Natural killer cell (primary cell): ENCODE data around the gene NEK4. TPM values are rescaled to one million over a fixed set of nuclear protein-coding genes. Genes with fewer than 3 reads are reported as not detected.

Source experiments
- ATAC-seq, 3 donors: fragments of 150-1000 bp in 2 of 3; fragments of 200-7000 bp in 1 of 3; cut with Tn5 transposase; 1 replicate in 1 of 3; 2 replicates in 2 of 3; pipeline ENCODE4 v1.10.0; 2021; ENCODE audit warnings: mild to moderate bottlenecking in 2 of 3, moderate library complexity in 2 of 3
- DNase-seq, 2 donors: peaks; one replicate each; pipeline versions ENCODE4 v3.0.0 to v3.0.0-alpha.2; 2013 to 2021; ENCODE audit warnings: mixed read lengths in 1 of 2
- H3K27ac ChIP-seq: one replicate; pipeline ENCODE4 v1.5.1; 2013; ENCODE audit warnings: mild to moderate bottlenecking, low read length
- H3K27me3 ChIP-seq: one replicate; pipeline ENCODE4 v1.6.1; 2013; ENCODE audit warnings: low read length; ENCODE audit not compliant: control insufficient read depth, insufficient read depth
- H3K36me3 ChIP-seq: one replicate; pipeline ENCODE4 v1.6.1; 2013; ENCODE audit warnings: low read length; ENCODE audit not compliant: control insufficient read depth, insufficient read depth
- H3K4me1 ChIP-seq: one replicate; pipeline ENCODE4 v1.6.1; 2013; ENCODE audit warnings: low read length; ENCODE audit not compliant: control insufficient read depth, insufficient read depth
- H3K4me3 ChIP-seq: one replicate; pipeline ENCODE4 v1.5.1; 2013; ENCODE audit warnings: low read length
- H3K9me3 ChIP-seq: one replicate; pipeline ENCODE4 v1.6.1; 2013; ENCODE audit warnings: low read length; ENCODE audit not compliant: control insufficient read depth, insufficient read depth
- H3K27ac Mint-ChIP-seq, 2 donors: one replicate each; pipeline ENCODE4 v1.8.0; 2022; ENCODE audit warnings: mild to moderate bottlenecking in 2 of 2, mixed read lengths in 2 of 2, moderate library complexity in 1 of 2
- H3K27me3 Mint-ChIP-seq, 2 donors: one replicate each; pipeline ENCODE4 v1.8.0; 2022; ENCODE audit warnings: low read depth in 2 of 2, mixed read lengths in 2 of 2
- H3K36me3 Mint-ChIP-seq: one replicate; pipeline ENCODE4 v1.8.0; 2022; ENCODE audit warnings: mixed read lengths
- H3K4me1 Mint-ChIP-seq, 2 donors: one replicate each; pipeline ENCODE4 v1.8.0; 2022; ENCODE audit warnings: mixed read lengths in 2 of 2
- H3K4me3 Mint-ChIP-seq: one replicate; pipeline ENCODE4 v1.8.0; 2022; ENCODE audit warnings: mild to moderate bottlenecking, moderate library complexity, mixed read lengths
- H3K9me3 Mint-ChIP-seq, 2 donors: one replicate each; pipeline ENCODE4 v1.8.0; 2022; ENCODE audit warnings: mixed read lengths in 2 of 2
- WGBS: methylation state at CpG from one replicate; pipeline ENCODE4 v1.1.7; 2013; ENCODE audit warnings: missing lambda C conversion rate; ENCODE audit not compliant: insufficient coverage; 5-methylcytosine and 5-hydroxymethylcytosine counted together
- intact Hi-C: fragments of 100-400 bp; cut with micrococcal nuclease; formaldehyde crosslinking; loops from one replicate; pipeline ENCODE4 v1.14.2; 2022
- total RNA-seq, 4 donors: library from RNA; stranded (reverse); fragments of 120-200 nt in 1 of 4; gene quantifications; one replicate each; pipeline versions ENCODE4 v1.2.3 to v1.2.4, GENCODE V29; 2013 to 2022
- TF ChIP-seq, protein P1 (sequence below): fragments of 200-600 bp; IDR thresholded peaks from one replicate; pipeline ENCODE4 v1.8.0; 2022; ENCODE audit warnings: antibody characterized with exemption

Gene NEK4
- total RNA-seq, 3 donors from 2014 or later (not counting 1 experiment from before 2014, with no cell fraction given), result 13.8 to 19.5 (median 15.5) TPM

DNA sequence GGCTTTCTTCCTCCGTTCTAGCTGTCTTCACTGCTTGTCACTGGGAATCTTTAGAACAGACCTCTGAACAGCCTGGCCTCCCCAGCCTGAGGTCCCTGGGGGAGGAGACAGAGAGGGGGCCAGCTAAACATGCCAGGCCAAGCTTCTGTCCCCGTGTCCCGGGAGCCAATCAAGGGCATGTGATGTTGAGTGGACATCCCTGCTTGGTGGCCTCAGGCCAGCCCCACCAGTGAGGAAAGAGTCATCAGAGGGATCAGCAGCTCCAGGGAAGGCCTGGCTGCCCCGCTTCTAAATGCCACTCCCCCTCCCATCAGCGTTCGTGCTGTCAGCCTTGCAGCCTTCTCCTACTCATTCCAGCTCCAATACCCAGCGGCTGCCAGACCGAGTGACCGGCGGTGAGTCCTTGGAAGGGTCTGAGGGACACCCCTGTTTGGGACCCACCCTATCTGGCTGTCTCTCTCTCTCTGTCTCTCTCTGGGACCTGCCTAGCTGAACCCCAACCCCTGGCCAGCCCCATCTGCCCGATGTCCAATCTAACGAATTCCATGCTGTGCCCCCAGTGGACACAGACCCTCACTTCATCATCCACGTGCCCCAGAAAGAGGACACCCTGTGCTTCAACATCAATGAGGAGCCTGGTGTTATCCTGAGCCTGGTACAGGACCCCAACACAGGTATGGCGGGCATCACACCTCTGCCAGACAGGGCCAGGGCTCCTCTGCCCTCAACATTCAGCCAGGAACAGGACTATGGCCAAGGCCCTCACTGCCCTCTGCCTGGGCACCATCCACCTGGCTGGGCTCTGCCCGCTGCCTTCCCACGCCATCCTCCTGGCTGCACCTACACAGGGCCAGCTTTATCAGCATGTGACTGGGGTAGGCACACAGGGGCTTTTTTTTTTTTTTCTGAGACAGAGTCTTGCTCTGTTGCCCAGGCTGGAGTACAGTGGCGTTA lies 17.2 kb upstream of the NEK4 start:
- H3K27ac Mint-ChIP-seq, result no peak overlapping the region
- no peaks in the 10 kb centered on the region for H3K36me3 Mint-ChIP-seq
- H3K9me3 ChIP-seq, result no peaks in the 10 kb centered on the region
- ATAC-seq (no peak), DNase-seq (no peak)
- intact Hi-C loops, result no loop called here
- no peaks in the 10 kb centered on the region for H3K9me3 Mint-ChIP-seq
- H3K4me3 Mint-ChIP-seq, result no peak overlapping the region
- no peaks in the 10 kb centered on the region for H3K4me1 ChIP-seq
- H3K27ac ChIP-seq, result no peak overlapping the region
- H3K4me1 Mint-ChIP-seq, result peaks cover 0 to under 1% of the 10 kb centered on the region in 2 donors
- H3K27me3 Mint-ChIP-seq, result no peaks in the 10 kb centered on the region
- H3K27me3 ChIP-seq, result no peaks in the 10 kb centered on the region
- WGBS, result 92% methylated on average over 17 of the region's 17 CpGs
- no peak overlapping the region for H3K4me3 ChIP-seq
- TF ChIP-seq, protein P1, sequence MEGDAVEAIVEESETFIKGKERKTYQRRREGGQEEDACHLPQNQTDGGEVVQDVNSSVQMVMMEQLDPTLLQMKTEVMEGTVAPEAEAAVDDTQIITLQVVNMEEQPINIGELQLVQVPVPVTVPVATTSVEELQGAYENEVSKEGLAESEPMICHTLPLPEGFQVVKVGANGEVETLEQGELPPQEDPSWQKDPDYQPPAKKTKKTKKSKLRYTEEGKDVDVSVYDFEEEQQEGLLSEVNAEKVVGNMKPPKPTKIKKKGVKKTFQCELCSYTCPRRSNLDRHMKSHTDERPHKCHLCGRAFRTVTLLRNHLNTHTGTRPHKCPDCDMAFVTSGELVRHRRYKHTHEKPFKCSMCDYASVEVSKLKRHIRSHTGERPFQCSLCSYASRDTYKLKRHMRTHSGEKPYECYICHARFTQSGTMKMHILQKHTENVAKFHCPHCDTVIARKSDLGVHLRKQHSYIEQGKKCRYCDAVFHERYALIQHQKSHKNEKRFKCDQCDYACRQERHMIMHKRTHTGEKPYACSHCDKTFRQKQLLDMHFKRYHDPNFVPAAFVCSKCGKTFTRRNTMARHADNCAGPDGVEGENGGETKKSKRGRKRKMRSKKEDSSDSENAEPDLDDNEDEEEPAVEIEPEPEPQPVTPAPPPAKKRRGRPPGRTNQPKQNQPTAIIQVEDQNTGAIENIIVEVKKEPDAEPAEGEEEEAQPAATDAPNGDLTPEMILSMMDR, result no peak
- H3K36me3 ChIP-seq, result no peaks in the 10 kb centered on the region

DNA sequence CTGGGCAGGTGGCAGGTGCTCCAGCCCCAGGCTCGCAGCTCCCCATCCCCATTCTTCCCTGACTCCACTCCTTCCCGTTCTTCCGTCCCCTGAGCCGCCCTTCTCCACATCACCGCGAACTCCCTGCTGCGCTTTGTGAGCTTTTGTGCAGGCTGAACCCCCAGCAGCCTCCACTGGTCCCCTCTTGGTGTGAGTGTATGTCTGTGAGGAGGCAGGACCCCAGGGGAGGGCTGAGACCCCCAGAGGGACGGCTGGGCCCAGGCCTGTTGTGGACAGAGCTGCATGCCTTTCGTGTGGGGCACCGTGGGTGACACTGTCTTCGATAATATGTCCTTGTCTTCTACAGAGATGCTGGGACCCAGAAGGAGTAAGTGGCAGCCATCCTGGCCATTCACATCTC lies 16.5 kb upstream of the NEK4 start:
- Histone ChIP-seq H3K27ac (no peak overlapping the region), H3K4me3 (no peak overlapping the region), H3K27me3 (no peaks in the 10 kb centered on the region), H3K4me1 (no peaks in the 10 kb centered on the region), H3K9me3 (no peaks in the 10 kb centered on the region), H3K36me3 (no peaks in the 10 kb centered on the region)
- Mint-ChIP-seq H3K9me3 (no peaks in the 10 kb centered on the region), H3K4me1 (peaks cover 0 to 7% of the 10 kb centered on the region in 2 donors), H3K27ac (no peak overlapping the region), H3K27me3 (peaks cover 0 to 3% of the 10 kb centered on the region in 2 donors), H3K4me3 (no peak overlapping the region), H3K36me3 (no peaks in the 10 kb centered on the region)
- intact Hi-C loops, result no loop called here
- WGBS, result 91% methylated on average over 11 of the region's 11 CpGs
- TF ChIP-seq, protein P1, result no peak
- DNase-seq (no peak), ATAC-seq (no peak)

DNA sequence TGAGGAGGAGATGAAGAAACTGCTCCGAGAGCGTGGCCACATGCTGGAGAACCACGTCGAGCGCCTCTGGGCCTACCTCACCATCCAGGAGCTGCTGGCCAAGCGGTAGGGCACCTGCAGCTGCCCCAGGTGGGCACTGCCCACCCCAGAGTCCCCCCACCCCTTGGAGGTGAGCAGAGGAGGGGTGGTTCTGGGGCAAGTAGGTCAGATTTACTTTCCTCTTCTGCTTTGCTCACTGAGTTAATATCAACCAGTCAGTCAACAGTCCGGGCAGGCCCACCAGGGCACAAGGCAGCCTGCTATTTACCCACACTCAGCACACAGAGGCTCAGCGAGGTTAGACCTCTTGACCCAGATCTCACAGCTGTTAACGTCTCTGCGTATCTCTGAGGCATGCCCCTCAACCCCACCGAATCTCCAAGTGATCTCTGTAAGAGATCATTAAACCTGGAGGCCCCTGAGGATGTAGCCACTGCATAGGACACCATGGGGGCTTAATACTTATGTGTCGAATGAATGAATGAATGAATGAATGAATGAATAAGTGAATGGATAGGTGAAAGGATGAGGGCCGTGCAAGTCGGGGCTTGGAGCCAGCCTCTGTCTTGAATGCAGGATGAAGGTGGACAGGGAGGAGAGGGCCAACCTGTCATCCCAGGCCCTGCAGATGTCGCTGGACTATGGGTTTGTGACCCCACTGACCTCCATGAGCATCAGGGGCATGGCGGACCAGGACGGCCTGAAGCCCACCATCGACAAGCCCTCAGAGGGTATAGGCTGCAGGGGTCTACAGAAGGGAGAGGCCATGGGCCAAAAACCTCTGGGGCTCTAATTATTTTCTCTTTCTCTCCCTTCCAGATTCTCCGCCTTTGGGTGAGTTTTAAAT lies 15.8 kb upstream of the NEK4 start:
- Histone ChIP-seq H3K27ac (no peak overlapping the region), H3K36me3 (no peaks in the 10 kb centered on the region), H3K4me3 (no peak overlapping the region), H3K4me1 (no peaks in the 10 kb centered on the region), H3K9me3 (no peaks in the 10 kb centered on the region), H3K27me3 (no peaks in the 10 kb centered on the region)
- DNase-seq (no peak), ATAC-seq (no peak)
- Mint-ChIP-seq H3K36me3 (no peaks in the 10 kb centered on the region), H3K27ac (no peak overlapping the region), H3K4me3 (no peak overlapping the region), H3K27me3 (peaks cover 0 to 3% of the 10 kb centered on the region in 2 donors), H3K4me1 (peaks cover 6 to 13% of the 10 kb centered on the region in 2 donors), H3K9me3 (no peaks in the 10 kb centered on the region)
- TF ChIP-seq, protein P1, result no peak
- intact Hi-C loops, result no loop called here
- WGBS, result 84% methylated on average over 18 of the region's 19 CpGs
